ENCODE measurements around the gene LPAR1.

DNA sequence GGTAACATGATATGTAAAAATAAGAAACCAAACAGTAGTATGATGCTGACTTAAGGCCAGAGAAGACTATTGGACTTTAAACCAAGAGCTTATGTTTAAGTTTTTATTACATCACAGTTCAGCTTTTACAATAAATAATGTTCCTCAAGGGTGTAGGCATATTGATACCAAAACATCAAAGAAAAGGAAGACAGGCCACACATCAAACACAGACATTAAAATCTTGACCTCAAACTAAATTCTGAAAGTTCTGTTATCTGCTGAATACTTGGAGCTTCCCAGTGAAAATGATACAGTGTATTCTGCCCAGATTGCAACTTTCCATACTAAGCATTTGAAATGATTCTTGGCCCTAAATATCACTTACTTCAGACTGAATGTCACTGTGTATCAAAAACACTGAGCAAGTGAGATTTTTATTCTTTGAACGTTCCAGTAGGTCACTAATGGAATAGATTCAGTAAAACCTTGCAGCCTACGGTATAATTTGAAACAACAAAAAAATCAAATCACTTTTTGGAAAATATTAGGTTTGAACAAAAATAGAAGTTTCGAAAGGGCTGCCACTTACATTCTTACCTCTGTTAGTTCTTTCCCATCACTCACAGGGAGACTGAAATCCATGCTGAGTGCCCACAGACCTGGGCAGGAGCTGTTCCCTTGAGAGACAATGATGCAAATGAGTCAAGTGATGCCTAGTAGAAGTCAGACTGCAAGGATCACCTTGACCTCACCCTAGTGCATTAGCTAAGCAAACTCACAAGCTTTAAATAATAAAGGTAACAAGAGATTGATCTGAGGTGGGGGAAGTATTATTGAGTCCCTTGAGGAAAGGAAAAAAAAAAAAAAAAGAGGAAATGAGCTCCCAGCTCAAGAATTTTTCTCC lies 2.5 kb downstream of the LPAR1 start:
- TF ChIP-seq, protein P1, sequence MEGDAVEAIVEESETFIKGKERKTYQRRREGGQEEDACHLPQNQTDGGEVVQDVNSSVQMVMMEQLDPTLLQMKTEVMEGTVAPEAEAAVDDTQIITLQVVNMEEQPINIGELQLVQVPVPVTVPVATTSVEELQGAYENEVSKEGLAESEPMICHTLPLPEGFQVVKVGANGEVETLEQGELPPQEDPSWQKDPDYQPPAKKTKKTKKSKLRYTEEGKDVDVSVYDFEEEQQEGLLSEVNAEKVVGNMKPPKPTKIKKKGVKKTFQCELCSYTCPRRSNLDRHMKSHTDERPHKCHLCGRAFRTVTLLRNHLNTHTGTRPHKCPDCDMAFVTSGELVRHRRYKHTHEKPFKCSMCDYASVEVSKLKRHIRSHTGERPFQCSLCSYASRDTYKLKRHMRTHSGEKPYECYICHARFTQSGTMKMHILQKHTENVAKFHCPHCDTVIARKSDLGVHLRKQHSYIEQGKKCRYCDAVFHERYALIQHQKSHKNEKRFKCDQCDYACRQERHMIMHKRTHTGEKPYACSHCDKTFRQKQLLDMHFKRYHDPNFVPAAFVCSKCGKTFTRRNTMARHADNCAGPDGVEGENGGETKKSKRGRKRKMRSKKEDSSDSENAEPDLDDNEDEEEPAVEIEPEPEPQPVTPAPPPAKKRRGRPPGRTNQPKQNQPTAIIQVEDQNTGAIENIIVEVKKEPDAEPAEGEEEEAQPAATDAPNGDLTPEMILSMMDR (IDR thresholded peaks at IDR 0.05) = no peak
- TF ChIP-seq POLR2AphosphoS5 (IDR thresholded peaks at IDR 0.05; ENCODE audit: low read depth, low read length) (no peak), SIN3A (IDR thresholded peaks at IDR 0.05; ENCODE audit: borderline replicate concordance, insufficient read depth, low read depth, low read length) (no peak), TCF7L2 (IDR thresholded peaks at IDR 0.05; ENCODE audit: low read depth, low read length) (no peak)
- TF ChIP-seq, protein P2, sequence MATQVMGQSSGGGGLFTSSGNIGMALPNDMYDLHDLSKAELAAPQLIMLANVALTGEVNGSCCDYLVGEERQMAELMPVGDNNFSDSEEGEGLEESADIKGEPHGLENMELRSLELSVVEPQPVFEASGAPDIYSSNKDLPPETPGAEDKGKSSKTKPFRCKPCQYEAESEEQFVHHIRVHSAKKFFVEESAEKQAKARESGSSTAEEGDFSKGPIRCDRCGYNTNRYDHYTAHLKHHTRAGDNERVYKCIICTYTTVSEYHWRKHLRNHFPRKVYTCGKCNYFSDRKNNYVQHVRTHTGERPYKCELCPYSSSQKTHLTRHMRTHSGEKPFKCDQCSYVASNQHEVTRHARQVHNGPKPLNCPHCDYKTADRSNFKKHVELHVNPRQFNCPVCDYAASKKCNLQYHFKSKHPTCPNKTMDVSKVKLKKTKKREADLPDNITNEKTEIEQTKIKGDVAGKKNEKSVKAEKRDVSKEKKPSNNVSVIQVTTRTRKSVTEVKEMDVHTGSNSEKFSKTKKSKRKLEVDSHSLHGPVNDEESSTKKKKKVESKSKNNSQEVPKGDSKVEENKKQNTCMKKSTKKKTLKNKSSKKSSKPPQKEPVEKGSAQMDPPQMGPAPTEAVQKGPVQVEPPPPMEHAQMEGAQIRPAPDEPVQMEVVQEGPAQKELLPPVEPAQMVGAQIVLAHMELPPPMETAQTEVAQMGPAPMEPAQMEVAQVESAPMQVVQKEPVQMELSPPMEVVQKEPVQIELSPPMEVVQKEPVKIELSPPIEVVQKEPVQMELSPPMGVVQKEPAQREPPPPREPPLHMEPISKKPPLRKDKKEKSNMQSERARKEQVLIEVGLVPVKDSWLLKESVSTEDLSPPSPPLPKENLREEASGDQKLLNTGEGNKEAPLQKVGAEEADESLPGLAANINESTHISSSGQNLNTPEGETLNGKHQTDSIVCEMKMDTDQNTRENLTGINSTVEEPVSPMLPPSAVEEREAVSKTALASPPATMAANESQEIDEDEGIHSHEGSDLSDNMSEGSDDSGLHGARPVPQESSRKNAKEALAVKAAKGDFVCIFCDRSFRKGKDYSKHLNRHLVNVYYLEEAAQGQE (IDR thresholded peaks at IDR 0.05; ENCODE audit: insufficient read depth in 1 of 2, low read depth in 2 of 2, low read length in 1 of 2) = no peak

Data from Panc1 (cell line).